GM18499 (cell line): Measurements from ENCODE around the gene HLA-G.

Experiments used
- ATAC-seq: cut with Tn5 transposase; IDR thresholded peaks from one replicate; pipeline ENCODE4 v1.9.1; 2021; ENCODE audit warnings: moderate number of reproducible peaks; ENCODE audit not compliant: insufficient read depth, unreplicated experiment

Gene HLA-G

GRCh38 chr6:29815118-29815750 lies 12.4 kb upstream of the HLA-G start:
- ATAC-seq = no peak

- ATAC-seq = no peak
Measured at GRCh38 chr6:29816030-29816429, 11.6 kb upstream of the HLA-G start.

DNA sequence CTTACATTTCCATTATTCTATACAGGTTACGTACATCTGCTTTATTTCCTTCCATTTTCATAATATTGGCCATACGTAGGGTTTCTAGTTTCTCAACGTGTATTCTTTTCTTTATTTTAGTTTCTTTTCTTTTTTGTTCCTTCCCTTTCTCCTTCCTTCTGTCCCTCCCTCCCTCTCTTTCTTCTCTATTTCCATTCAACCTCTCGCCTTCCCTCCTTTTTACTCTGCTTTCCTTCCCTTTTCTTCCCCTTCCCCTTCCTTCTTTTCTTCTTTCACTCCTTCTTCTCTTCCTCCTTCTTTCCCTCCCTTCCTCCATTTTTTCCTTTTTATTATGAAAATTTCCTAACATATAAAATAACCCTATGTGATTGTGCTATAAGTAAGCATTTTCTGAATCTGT lies 8.7 kb upstream of the HLA-G start:
- ATAC-seq = no peak

DNA sequence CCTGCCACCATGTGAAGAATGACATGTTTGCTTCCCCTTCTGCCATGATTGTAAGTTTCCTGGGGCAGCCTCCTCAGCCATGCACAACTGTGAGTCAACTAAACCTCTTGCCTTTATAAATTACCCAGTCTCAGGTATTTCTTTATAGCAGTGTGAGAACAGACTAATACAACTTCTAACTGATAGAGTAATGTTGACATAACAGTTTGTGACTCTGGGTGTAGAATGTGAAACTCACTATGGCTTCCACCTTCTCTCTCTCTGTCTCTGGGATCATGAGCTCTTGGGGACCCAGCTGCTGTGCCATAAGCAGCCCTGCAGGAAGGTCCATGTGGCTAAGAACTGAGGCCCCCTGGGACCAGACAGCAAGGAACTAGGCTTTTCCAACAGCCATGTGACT lies 3.5 kb upstream of the HLA-G start:
- ATAC-seq = no peak

GRCh38 chr6:29825848-29826247 lies 1.8 kb upstream of the HLA-G start:
- ATAC-seq = no peak

GRCh38 chr6:29826271-29826670 lies 1.4 kb upstream of the HLA-G start:
- no peak for ATAC-seq

DNA sequence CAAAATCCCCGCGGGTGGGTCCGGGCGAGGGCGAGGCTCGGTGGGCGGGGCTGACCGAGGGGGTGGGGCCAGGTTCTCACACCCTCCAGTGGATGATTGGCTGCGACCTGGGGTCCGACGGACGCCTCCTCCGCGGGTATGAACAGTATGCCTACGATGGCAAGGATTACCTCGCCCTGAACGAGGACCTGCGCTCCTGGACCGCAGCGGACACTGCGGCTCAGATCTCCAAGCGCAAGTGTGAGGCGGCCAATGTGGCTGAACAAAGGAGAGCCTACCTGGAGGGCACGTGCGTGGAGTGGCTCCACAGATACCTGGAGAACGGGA lies 809 bp downstream of the HLA-G start:
- no peak for ATAC-seq

DNA sequence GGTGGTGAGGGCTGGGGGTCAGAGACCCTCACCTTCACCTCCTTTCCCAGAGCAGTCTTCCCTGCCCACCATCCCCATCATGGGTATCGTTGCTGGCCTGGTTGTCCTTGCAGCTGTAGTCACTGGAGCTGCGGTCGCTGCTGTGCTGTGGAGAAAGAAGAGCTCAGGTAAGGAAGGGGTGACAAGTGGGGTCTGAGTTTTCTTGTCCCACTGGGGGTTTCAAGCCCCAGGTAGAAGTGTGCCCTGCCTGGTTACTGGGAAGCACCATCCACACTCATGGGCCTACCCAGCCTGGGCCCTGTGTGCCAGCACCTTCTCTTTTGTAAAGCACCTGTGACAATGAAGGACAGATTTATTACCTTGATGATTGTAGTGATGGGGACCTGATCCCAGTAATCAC lies 2.1 kb downstream of the HLA-G start:
- ATAC-seq = no peak

DNA sequence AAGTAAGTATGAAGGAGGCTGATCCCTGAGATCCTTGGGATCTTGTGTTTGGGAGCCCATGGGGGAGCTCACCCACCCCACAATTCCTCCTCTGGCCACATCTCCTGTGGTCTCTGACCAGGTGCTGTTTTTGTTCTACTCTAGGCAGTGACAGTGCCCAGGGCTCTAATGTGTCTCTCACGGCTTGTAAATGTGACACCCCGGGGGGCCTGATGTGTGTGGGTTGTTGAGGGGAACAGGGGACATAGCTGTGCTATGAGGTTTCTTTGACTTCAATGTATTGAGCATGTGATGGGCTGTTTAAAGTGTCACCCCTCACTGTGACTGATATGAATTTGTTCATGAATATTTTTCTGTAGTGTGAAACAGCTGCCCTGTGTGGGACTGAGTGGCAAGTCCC lies 2.8 kb downstream of the HLA-G start:
- no peak for ATAC-seq

- ATAC-seq = no peak
Measured at GRCh38 chr6:29831776-29832175, 4.2 kb downstream of the HLA-G start.

- ATAC-seq = no peak
Measured at GRCh38 chr6:29834564-29835436, 7.2 kb downstream of the HLA-G start.

DNA sequence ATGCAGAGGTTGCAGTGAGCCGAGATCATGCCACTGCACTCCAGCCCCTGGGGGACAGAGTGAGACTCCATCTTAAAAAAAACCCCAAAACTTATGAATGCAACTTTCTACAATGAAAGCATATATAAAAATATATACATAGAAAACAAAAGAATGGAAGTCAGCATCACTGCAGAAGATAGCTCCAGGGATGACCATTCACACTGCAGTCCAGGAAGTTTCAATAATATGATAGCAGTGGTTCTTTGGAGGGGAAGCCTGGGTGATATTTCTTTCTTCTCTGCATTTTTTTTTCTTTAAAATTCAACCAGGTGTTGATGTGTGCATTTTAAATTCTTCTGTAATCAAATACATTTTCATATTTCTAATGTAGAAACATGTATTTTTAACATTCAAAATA lies 12.3 kb downstream of the HLA-G start:
- ATAC-seq = no peak

DNA sequence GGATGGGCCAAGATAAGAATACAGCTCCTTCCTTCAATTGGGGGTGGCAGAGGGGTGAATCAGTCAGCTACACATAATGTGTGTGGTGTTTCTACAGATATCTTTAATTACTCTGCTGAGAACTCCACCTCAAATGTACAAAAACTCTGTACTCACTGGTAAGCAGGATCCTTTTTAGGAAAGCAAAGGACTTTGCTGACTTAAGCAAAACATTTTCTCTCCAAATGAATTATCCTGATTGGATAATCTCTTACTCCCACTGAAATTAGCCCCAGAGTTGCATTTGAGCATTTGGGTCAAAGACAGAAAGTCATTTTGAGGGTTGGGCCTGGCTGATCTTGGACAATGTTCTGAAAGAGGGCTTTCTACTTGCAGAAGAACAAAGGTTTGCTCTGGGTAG lies 13.4 kb downstream of the HLA-G start:
- ATAC-seq = no peak

- no peak for ATAC-seq
Measured at GRCh38 chr6:29845405-29846006, 17.9 kb downstream of the HLA-G start.

- ATAC-seq = no peak
Measured at GRCh38 chr6:29847871-29848630, 20.4 kb downstream of the HLA-G start.

DNA sequence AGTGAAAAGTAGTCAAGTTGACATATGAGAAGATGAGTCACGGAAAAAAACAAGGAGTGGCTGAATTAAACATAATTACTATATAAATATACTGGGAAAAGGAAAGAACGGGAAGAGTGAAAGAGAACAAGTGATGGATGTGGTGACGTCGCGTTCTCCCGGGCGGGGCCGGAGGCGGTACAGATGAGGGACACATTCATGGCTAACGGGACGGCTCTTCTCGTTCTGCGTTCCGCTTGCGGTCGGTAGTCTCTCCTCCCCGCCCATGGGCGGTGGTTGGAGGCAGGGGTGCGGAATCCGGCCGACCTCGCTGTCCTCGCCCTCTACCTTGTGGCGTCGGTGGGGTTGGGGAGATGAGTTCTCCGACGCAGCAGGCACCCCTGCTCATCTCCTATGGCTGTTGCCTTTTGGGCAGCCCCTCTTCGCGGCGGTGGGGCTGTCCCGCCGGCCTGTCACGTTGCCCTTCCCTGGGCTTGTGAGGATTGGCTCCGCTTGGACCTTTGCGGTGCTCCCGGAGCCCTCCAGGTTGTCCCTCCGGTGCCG lies 22.5 kb downstream of the HLA-G start:
- no peak for ATAC-seq

DNA sequence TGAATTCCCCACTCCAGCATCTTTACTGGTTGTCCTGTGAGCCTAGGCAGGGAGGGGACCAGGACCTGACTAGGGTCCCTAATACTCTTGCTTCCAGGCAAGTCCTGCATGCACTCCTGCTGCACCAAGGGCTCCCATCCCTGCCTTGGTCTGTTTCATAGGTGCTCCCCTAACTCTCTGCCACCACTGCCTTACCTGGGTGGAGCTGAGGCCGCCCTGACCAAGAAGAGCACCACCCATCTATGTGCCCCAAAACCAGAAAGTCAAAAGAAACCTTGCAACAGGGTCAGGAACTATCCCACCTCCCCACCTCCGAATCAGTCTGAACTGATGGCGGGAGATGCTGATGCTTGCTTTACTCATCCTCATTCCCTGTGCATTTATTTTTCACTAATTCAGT lies 23.6 kb downstream of the HLA-G start:
- no peak for ATAC-seq

DNA sequence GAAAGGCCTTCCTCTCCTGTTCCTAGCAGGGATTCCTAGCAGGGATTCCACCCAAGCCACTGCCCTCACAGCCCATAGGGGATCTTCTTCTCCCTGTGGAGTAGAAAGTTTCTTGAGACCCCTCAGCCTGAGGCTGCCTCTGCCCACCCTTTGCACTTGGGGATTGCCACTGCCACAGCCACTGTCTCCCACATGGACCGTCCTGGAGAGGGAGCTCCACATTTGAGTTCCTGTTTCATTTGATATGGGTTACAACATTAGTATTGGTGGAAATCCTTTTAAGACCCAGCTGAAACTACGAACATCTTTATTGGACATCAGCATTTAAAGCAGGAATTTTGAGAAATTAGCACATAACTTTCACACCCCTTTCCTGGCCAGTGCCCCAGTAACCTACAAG lies 25.6 kb downstream of the HLA-G start:
- no peak for ATAC-seq

DNA sequence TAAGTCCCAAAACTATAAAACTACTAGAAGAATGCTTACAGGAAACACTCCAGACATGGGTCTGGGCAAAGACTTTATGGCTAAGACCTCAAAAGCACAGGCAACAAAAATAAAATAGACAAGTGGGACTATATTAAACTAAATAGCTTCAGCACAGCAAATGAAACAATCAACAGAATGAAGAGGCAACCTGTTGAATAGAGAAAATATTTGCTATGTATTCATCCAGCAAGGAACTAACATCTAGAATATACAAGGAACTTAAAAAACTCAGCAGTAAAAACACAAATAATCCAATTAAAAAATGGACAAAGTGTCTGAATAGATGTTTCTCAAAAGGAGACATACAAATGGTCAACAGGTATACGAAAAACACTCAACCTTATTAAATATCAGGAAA lies 30.4 kb downstream of the HLA-G start:
- ATAC-seq = no peak

- ATAC-seq = no peak
Measured at GRCh38 chr6:29861521-29862255, 34.1 kb downstream of the HLA-G start.
